SU-DHL-6 (cell line): Measurements from ENCODE around the gene TRIM2.

Experiments
- CTCF ChIP-seq: fragments of 200-600 bp; sonication (generic); IDR thresholded peaks from one replicate; pipeline ENCODE4 v1.5.1; 2017; ENCODE audit warnings: antibody characterized with exemption, mild to moderate bottlenecking, low read length, moderate library complexity; ENCODE audit not compliant: insufficient read depth, poor library complexity, severe bottlenecking
- EZH2phosphoT487 ChIP-seq: fragments of 200-600 bp; sonication (generic), shearing (Covaris generic); conservative IDR thresholded peaks from 2 replicates; pipeline ENCODE4 v1.6.1; 2018; ENCODE audit warnings: mild to moderate bottlenecking, antibody characterized with exemption, low read length, moderate library complexity, mixed read lengths

DNA sequence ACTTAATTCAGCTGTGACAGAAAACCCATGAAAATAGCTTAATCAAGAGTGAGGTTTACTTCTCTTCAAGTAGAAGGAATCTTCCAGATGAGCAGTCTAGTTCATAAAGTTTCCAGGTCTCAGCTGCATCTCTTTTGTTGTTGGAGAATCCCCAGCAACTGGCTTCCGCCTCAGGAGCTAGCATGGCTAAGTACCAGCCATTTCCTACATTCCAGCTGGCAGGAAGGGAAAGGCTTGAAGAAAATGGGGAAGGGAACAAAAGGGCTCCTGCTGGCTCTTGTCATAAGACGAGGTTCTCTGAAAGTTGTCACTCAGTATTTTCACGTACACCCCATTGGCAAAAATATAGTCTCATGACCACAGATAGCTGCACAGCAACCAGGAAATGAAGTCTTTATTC is 27.3 kb upstream of the TRIM2 start:
- no peak for TF ChIP-seq CTCF
- TF ChIP-seq EZH2phosphoT487: no peak
